Measurements from ENCODE around the gene RAF1.

GRCh38 chr3:12710062-12710461 is 46.1 kb upstream of the RAF1 start:
- no peak for TF ChIP-seq SPI1 (IDR thresholded peaks at IDR 0.05; ENCODE audit: low read depth, low read length)
- TF ChIP-seq POLR2AphosphoS5 (IDR thresholded peaks at IDR 0.05; ENCODE audit: low read depth, low read length): no peak

All from GM12891 (cell line).